ENCODE data around the gene LIMD2.

DNA sequence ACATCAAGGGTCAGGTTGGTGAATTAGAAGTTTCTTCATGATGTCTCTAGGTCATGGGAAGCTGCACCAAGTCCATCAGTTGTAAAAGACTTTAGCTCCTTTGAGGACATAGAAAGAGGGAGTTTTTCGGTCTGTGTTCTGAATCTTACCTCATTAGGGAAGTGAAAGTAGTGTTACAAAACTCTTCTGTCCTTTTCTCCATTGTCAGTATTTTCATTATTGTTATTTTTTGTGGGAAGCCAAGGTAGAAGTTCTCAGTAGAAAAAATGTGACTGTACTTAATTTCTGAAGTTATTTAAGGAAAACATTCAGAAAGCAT lies 53.5 kb downstream of the LIMD2 start:
- TF ChIP-seq, protein P1, sequence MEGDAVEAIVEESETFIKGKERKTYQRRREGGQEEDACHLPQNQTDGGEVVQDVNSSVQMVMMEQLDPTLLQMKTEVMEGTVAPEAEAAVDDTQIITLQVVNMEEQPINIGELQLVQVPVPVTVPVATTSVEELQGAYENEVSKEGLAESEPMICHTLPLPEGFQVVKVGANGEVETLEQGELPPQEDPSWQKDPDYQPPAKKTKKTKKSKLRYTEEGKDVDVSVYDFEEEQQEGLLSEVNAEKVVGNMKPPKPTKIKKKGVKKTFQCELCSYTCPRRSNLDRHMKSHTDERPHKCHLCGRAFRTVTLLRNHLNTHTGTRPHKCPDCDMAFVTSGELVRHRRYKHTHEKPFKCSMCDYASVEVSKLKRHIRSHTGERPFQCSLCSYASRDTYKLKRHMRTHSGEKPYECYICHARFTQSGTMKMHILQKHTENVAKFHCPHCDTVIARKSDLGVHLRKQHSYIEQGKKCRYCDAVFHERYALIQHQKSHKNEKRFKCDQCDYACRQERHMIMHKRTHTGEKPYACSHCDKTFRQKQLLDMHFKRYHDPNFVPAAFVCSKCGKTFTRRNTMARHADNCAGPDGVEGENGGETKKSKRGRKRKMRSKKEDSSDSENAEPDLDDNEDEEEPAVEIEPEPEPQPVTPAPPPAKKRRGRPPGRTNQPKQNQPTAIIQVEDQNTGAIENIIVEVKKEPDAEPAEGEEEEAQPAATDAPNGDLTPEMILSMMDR (IDR thresholded peaks at IDR 0.05) = no peak
- TF ChIP-seq POLR2A (IDR thresholded peaks at IDR 0.05) = no peak

Measured in transverse colon (tissue), 3 donors.